Measurements from ENCODE around the gene KRTAP20-1.

DNA sequence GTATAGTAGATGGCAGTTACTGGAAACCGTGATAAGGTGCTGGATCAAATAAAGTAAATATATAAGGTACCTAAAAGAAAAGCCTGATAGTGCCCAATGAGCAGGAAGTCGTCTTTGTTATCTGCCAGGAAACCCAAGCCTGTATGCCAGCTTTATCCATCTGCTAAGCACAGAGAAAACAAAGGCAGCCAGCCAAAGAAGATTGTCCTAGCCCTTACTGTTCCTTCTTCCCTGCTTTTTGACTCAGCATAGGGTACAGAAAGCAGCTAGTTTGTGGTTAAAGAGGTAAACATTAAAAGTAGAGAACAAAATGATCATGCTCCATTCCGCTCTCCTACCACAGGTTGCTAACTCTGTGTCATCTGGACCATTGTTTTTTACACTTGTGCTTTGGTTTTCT lies 36.1 kb upstream of the KRTAP20-1 start:
- TF ChIP-seq GATA1 (IDR thresholded peaks at IDR 0.05; ENCODE audit: low read depth, low read length): no peak
- no peak for TF ChIP-seq POLR2A (IDR thresholded peaks at IDR 0.05; ENCODE audit: low read length)

All from erythroblast (primary cell).